Endothelial cell of umbilical vein (primary cell): ENCODE results near the gene DGKB.

Source experiments
- CTCF ChIP-seq, 2 donors: IDR thresholded peaks; 1 replicate in 1 of 2; 2 replicates in 1 of 2; pipeline ENCODE4 v1.5.1; 2011; ENCODE audit warnings: low read length in 2 of 2, mild to moderate bottlenecking in 2 of 2, moderate library complexity in 2 of 2, control low read depth in 1 of 2, inconsistent platforms in 1 of 2, low read depth in 1 of 2; ENCODE audit not compliant: insufficient read depth in 1 of 2; ENCODE audit errors: extremely low read depth in 1 of 2
- EZH2 ChIP-seq: IDR thresholded peaks from 2 replicates; pipeline ENCODE4 v1.6.1; 2012; ENCODE audit warnings: borderline replicate concordance, low read depth, mild to moderate bottlenecking, moderate library complexity, low read length, inconsistent platforms; ENCODE audit not compliant: severe bottlenecking

- TF ChIP-seq EZH2 (no peak), CTCF (IDR thresholded peaks at IDR 0.05; ENCODE audit: extremely low read depth in 1 of 2, insufficient read depth in 1 of 2, low read depth in 1 of 2, low read length in 2 of 2) (no peak)
These were observed 142.8 kb downstream of the DGKB start for GRCh38 chr7:14759785-14760184.
